OCI-LY7 (cell line): ENCODE data around the gene TRPM2.

Source experiments
- EZH2phosphoT487 ChIP-seq: fragments of 200-600 bp; sonication (generic); IDR thresholded peaks from 2 replicates; pipeline ENCODE4 v1.6.1; 2018; ENCODE audit warnings: low read depth, borderline replicate concordance, mild to moderate bottlenecking, mixed run types, antibody characterized with exemption, low read length, moderate library complexity, mixed read lengths
- TF ChIP-seq, protein P1 (sequence below): fragments of 200-600 bp; sonication (generic); conservative IDR thresholded peaks from 2 replicates; pipeline ENCODE4 v1.5.1; 2014; ENCODE audit warnings: mild to moderate bottlenecking, antibody characterized with exemption, low read length, moderate library complexity, mixed read lengths

DNA sequence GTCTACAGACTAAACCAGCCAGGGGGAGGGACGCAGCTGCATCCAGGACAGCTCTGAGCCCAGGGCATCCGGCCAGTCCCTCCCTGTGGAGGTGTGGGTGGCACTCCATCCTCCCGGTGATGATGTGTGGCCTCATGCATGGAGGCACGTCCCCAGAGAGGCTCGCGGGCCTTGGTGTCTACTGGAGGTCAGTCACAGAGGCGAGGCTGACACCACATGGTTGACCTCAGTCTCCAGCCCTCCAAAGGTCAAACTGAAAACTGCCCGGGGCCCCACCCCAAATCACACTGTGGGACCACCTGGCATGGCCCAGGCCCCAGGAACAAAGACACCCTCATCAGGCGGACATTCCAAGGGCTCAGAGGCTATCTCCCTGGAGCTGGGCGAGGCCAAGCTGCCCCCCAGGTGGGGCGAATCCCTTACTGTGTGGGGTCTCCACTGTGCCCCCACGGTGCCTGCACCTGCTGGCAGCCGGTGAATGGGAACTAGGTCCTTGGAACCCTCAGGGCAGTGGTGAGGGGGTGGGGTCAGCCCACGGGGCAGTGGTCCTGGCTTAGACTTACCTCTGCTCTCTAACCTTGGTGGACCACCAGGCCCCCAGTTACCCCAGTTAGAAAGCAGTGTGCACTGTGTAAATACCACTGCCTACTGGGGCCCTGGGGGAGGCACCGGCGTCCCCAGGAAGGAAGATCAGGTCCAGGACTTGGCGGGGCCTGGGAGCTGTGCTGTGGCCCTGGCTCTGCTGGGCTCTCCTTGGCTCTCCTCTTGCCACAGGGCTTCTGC lies 49.1 kb downstream of the TRPM2 start:
- TF ChIP-seq, protein P1, sequence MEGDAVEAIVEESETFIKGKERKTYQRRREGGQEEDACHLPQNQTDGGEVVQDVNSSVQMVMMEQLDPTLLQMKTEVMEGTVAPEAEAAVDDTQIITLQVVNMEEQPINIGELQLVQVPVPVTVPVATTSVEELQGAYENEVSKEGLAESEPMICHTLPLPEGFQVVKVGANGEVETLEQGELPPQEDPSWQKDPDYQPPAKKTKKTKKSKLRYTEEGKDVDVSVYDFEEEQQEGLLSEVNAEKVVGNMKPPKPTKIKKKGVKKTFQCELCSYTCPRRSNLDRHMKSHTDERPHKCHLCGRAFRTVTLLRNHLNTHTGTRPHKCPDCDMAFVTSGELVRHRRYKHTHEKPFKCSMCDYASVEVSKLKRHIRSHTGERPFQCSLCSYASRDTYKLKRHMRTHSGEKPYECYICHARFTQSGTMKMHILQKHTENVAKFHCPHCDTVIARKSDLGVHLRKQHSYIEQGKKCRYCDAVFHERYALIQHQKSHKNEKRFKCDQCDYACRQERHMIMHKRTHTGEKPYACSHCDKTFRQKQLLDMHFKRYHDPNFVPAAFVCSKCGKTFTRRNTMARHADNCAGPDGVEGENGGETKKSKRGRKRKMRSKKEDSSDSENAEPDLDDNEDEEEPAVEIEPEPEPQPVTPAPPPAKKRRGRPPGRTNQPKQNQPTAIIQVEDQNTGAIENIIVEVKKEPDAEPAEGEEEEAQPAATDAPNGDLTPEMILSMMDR = no peak
- TF ChIP-seq EZH2phosphoT487 = no peak
